ENCODE data around the gene PACSIN2.

- TF ChIP-seq SIN3A (IDR thresholded peaks at IDR 0.05; ENCODE audit: borderline replicate concordance, insufficient read depth, low read length) (no peak), POLR2AphosphoS5 (IDR thresholded peaks at IDR 0.05; ENCODE audit: low read depth, low read length) (no peak), TAF1 (IDR thresholded peaks at IDR 0.05; ENCODE audit: borderline replicate concordance, insufficient read depth, low read length) (no peak)
Observed at GRCh38 chr22:42984397-42984796, 30.6 kb downstream of the PACSIN2 start.

Measured in PFSK-1 (cell line).